NOMO-1 (cell line): ENCODE results near the gene COTL1.
A peak's percentile ranks its signal among the peaks of the same experiment; 100 is the strongest.
"Not testable (repeated sequence)": the region's sequence is repeated elsewhere in the genome, so short reads cannot be mapped to it uniquely, and the experiment has no call there.

ENCODE experiments used
- DNase-seq, 2 experiments: peaks; one replicate each; lab custom pipeline; 2025; ENCODE audit not compliant: unreplicated experiment in 2 of 2; lab: John Stamatoyannopoulos, UW

The COTL1 gene

DNA sequence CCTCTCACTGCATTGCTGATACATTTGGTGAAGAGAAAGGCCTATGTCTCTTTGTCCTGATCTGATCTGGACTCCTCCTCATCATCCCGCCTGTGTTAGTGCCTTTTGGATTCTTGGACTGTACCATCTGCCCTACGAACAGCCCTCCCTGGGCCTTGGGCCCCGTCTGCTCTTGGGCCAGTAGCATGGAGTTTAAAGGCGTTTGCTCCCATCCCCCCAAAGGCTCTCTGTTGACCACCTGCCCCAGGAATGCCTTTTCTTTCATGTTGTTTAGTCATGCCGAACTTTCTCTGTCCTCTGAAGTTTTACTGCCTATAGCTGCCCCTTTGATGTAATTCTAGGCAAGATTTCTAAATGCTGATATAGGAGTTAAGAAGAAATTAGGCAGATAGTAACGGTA lies 82.5 kb downstream of the COTL1 start:
- DNase-seq = no peak

DNA sequence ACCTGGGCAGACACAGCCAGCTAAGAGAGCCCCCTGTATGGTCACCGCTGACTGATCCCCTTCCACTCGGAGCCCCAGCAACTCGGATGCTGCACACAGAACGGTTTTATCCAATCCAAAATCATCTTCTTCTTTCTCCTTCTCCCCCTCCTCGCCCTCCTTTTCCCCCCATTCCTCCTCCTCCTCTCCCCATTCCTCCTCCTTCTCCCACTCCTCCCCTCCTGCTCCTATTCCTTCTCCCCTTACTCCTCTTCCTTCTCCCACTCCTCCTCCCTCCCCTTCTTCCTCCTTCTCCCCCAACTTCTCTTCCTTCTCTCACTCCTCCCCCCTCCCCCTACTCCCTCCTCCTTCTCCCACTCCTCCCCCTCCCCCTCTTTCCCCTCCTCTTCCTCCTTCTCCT lies 83.1 kb downstream of the COTL1 start:
- no peak for DNase-seq

DNA sequence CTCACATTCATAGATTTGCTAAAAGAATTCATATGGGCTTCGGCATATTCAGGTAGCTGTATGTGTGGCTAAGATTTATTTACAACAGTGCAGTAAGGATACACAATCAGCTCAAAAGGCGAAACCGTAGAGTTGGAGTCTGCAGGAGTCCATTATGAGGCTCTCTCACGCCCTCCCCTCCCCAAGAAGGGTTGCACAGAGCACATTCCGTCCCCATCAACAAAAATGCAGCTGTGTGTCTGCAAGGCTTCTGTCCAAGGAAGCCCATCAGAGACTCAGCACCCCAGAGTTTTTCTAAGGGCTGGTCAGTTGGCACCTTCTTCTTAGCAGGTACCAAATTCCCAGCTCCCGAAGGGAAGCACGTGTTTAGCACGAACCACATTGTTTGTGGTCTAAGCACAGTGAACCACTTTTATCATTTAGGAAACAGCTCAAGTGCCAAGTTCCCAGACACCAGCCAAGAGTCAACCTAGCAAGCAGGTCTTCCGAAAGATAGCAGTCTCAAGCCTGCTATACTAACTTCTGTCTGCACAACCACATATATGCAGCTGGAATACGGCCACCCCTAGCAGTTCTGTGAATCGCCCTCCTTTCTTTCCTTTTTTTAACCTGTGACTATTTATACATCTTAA lies 84.9 kb downstream of the COTL1 start:
- DNase-seq = no peak

DNA sequence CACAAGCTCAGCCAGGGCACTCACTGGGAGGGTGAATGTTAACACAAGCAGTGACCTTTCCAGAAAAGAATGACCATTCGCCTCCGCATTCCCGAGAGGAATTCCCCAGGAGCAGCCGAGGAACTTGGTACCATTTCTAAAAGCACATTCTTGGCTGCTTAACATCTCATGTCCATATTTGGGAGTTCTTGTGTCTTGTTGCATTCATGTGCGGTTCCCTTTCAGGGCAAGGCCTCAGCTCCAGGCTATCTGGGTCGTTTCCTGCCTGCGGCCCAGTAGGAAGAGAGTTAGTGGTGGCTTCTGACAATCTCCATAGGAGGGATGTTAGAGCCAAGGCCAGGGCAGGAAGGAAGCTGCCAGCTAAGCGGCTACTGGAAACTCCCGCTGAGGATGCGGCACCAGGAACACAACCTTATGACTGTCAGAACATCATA lies 85.6 kb downstream of the COTL1 start:
- DNase-seq = no peak

DNA sequence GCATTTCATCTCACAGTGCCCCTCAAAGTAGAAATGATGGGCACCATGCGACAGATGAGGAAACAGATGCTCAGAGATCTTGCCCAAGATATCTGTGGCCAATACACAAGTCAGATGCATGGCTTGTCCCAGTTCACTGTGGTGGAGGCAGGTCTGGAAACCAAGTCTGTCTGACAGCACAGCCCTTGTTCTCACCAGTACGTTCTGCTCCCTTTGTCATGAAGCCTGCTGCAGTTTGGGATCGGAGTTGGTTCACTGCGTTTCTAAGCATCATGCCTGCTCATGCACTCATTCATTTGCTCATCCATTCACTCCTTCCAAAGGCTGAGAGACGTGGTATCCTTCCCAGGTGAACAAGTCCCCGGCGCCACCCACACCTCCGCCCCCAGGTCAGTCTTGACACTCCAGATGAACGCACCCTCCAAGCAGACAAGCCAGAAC lies 86.2 kb downstream of the COTL1 start:
- no peak for DNase-seq

DNA sequence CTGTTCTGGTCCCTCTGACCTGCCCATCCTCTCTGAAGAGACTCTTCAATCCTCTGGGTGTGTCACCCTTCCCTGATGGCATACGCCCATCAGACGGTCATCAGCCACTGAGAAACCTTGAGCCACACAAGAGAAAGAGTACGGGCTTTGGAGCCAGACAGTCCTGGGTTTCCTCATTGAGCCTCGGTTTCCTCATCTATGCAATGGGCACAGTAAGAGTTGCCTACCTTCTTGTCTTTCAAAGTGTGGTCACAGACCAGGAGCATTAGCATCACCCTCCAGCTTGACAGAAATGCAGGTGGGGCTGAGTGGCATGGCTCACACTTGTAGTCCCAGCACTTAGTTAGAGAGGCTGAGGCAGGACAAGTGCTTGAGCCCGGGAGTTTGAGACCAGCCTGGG lies 87.3 kb downstream of the COTL1 start:
- no peak for DNase-seq

DNA sequence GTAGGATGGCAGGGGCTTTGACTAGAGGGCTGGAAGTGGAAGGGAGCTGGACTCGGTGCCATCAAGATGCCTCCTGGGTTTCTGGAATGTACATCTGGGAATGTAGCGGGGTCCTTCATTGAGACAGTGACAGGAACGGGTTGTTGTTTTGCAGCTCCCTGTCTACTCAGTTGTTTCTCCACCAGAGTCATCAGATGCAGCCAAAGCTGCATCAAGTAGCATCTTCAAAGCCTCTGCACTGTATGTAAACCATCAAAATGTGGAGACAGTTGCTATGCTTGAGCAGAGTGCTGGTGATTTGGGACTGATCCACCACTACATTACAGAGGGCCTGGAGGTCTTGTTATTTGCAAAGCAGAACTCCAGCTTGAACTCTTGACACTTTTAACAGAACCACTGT lies 88.3 kb downstream of the COTL1 start:
- no peak for DNase-seq

DNA sequence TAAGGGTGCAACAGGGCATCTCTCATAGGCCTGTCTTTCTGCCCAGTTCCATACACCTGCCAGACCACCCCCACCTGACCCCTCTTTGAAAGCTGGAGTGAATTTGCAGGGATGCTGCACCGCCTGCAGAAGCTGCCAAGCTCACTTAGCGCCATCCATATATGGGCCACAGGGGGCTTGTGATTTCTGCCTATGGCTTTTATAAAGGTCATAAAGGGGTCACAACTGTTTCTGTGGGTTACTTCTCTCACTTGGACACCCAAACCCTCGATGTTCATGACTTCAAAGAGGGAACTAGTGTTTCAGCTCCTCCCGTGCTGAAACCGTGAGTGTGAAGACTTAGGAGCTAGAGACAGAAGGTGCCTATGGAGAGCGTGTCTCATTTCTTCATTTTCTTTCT lies 89.6 kb downstream of the COTL1 start:
- peak in 1 of 2 experiments; percentile 30 for DNase-seq

DNA sequence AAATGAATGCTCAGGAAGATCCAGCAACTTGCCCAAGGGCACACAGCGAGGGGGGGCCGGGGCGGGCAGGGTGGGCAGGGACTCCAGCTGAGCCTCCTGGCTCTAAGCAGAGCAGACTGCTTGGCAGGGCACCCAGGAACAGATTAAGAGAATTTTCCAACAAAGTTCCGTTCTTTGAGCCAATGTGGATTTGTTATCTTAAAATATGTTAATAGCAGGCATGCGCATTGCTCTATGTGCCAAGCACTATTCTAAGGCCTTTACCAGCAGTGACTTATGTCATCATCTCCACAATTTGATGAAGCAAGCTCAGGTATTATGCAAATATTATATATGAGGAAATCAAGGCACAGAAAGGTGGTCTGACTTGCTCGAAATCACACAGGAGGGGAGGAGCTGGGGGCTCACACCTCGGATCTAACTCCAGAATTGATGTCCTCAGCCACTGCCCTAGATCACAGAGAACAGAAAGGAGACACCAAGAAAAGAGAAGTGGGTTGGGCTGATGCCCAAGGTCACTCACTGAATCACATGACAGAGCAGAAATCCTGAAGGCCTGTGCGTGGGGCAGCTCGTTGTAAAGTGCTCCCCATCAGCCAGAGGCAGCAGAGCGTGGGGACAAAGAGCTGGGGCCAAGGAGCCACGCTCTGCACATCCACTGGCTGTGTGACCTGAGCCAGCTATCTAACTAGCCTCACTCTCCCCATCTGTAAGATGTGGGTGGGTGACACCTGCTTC lies 90.2 kb downstream of the COTL1 start:
- peak; percentile 45 to 67 for DNase-seq

DNA sequence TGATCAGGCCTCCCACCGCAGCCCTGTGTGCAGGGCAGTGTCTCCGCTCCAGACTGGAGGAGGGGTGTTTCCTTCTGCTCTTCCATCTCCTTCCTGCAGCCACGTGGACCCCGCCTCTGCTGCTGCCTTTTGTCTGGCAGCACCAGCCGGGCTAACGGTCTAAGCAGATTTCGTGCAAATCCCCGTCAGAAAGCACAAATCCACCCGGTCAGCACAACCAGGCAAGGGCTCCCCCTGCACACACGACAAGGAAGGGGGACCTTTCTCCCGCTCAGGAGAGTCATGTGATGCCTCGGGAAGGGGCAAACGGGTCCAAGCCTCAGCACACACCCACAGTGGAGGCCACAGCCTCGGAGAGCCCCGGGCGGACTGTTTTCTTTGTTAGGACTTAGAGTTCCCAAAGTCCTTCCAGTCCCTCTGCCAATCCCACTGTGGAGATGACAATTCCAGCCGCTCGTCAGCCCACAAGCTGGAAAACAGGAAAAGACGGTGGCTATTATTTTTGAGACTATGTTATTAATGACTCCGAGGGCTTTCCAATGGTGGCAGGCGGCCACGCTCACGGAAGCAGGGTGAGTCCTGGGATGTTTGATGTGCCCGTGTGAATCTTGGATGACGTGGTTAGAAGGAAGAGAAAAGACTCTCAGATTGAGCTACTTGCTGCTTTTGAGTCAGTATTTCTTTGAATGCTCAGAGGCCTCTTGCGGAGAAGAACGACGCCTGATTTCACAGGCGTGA lies 90.9 kb downstream of the COTL1 start:
- no peak for DNase-seq

DNA sequence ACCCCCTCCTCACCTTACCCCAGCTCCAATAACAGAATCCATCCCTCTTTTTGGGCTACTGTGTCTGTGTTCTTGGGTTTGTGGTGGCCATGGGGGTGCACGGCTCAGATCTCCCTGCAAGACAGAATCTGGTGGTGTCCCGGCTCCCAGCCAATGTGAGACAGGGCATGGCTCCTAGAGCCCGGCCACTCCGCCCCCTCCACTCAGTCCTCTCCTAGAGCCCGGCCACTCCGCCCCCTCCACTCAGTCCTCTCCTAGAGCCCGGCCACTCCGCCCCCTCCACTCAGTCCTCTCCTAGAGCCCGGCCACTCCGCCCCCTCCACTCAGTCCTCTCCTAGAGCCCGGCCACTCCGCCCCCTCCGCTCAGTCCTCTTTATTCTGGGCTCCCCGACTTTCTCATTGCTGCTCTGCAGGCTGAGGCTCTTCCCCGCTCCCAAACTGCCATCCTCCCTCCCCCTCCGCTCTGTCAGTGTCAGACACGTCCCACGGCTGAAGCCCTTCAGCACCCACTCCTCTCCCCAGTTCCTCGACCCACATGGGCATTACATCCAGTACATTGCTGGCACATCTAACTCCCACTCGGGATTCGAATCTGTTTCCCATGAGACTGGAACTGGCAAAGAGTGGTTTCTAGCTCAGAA lies 92.8 kb downstream of the COTL1 start:
- DNase-seq = not testable (repeated sequence)

DNA sequence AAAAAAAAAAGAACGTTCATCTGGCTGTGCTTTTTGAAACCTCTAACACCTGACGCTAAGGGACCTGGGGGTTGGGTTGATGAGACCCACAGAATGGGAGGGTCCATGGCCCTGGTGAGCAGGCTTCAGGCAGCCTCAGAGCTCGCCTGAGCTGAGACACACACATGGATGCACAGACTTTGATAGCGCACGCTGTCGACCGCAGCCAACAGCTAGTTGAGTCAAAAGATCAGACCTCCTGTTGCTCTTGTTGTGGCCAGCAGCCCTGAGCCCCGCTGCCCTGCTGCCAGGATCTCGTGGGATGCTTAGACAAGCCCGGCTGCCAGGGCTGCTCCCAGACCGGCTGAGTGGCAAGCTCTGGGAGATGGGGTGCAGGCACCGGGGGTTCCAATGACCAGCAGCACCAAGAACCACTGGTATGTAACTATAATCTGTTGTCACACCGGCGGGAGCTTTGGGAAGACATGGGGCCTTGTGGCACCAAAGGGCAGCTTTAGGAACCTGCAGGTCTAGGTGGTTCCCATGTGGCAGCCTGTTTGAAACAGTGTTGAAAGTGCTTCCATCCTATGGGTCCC lies 93.4 kb downstream of the COTL1 start:
- DNase-seq = no peak

DNA sequence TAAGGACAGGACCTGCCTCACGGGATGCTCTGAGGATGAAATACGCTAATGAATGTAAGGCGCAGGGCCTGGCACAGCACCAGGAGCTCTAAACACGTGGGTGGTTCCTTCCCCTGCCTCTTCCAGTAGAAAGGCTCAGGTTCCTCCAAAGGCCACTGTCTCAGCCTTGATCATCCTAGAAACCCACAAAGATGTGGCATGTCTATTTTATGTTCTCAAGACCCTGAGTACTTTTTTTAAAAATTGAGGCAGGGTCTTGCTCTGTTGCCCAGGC lies 96.4 kb downstream of the COTL1 start:
- DNase-seq = no peak

DNA sequence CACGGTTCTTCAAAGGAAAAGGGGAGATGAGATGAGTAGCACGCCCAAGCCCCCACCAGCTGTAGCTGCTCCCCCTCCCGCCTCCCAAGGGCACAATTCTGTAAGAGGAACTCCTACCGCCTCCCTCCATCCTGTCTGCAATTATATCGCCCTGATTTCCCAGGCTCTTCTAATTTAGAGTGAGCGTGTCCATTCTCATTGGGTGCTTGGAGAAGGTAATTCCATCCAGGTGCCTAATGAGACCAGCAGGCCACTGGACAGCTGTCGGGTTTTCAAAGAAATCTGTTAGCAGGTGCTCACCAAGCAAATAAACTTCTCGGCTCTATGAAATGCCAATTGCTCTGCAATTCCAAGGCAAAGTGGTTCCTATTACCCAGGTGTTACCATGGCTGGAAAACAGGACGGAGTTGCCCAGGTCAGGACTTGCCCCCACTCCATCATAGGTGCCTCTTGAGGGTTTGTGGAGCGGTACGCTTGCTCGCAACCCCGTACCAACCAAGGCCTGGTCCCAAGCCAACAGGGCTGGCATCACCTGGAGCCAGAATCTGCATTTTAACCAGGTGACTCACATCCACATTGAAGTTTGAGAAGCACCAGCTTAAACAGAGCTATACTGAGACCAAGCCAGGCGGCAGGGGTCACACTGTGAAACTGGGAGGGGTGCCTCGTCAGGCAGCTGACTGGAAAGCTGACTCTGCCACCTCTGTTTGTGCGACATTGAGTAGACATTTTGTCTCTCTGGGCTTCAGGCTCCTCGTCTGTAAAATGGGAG lies 97.0 kb downstream of the COTL1 start:
- no peak for DNase-seq

DNA sequence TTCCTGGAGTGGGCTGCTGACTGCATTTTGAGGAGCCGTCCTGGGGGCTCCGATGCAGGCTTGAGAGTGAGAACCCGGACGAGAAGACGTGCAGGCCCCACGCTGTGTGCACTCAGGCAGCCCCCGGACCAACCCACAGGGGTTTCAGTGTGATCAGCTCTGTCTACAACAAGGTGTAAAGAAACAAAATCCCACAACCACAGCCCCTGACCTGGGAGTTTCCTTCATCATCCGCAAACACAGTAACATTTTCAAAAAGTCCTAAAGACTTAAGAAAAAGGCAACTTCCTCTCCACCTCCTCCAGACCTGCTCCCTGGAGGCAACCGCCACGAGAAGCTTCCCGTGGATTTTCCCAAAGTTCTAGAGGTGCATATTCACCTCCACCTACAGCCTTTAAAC lies 98.0 kb downstream of the COTL1 start:
- no peak for DNase-seq

DNA sequence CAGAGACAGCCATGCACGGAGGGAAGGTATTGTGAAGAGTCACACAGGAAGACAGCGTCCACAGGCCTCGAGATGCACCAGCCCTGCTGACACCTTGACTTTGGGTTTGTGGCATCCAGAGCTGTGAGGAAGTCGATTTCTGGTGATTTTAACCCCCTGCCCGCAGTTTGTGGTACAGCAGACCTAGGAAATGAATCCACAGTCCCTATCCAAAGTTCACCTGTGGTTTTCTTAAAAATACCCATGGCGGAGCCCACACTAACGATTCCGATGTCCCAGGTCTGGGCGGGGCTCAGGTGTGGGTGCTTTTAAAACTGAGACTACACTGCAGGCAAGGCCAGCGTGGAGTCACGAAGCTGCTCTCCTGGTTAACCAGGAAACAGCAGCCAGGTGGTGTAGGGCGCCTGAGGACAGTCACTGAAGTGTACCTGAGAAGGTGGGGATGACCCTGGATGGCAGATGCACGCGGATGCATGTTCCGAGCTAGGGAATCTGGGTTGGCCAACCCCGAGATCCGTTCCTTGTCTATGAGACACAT lies 99.0 kb downstream of the COTL1 start:
- DNase-seq = no peak

DNA sequence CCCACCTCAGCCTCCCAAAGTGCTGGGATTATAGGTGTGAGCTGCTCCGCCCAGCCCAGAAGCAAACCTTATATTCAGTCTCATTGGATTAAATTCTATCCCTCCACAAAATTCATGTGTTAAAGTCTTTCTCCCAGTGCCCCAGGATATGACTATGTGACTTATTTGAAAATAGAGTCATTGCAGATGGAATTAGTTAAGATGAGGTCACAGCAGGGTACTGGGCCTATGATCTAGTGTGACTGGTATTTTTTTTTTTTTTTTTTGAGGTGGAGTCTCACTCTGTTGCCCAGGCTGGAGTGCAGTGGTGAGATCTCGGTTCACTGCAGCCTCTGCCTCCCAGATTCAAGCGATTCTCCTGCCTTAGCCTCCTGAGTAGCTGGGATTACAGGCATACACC lies 99.7 kb downstream of the COTL1 start:
- DNase-seq = not testable (repeated sequence)

DNA sequence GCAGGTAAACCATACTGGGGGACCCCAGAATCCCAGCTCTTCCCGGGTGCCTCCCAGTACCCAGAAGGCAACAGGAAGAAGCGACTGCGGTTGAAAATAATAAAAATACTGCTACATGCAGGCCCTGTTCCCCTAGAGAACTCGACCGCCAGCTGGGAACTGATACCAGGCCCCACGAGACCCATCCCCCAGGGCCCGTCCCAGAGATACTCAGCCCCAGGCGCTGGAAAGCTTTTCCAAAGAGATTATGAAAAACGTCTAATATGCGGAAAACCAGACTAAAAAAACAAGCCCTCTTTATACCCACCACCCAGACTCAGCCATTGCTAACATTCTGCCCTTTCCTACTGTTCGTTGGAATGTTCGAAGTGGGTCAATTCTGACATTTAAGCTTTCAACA lies 100.5 kb downstream of the COTL1 start:
- DNase-seq = no peak
